ENCODE results near the gene PIEZO1. TPM values are rescaled to one million over a fixed set of nuclear protein-coding genes. Genes with fewer than 3 reads are reported as not detected.

Gene PIEZO1
- total and polyA plus RNA-seq, 9 of the 15 experiments (the other 6 are each of a cell fraction or from before 2014, with no cell fraction given), result 3.6 to 432 (median 131) TPM

DNA sequence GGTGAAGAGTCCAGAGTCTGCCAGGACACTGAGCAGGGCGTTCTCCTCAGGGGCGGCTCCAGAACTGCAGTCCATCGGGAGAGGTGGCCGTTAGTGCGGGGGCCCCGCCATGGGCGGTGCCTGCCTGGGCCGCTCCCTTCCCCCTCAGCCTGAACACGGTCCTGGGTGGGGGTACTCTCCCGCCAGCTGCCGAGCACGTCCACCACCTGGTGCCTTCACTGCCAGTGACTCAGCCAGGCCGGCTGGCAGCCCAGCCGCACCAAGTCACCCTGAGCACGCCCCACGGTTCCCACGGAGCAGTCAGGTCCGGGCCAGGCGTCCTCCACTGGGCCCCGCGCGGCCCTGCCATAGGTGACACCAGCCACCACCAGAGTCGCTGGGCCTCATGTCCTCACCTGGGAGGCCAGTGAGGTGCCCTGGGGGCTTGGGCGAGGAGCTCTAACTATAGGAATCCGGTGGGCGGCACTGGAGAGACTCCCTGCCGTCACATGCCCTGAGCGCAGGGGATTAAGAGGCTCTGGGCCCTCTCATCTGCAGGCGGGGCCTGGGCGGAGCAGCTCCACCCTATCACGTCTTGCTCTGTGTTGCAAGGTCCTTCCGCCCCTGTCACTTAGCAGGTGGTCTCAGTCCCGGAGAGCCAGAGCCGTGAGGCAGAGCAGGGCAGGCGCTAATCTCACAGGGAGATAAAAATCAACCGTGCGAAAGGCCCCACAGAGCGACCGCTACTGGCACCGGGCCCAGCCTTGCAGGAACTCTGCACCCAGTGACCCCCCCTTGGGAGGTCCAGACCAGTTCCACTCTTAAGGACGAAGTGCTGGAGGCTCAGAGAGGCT is 14.3 kb downstream of the PIEZO1 start (continued):
- TF ChIP-seq SRSF7 (optimal IDR thresholded peaks at IDR 0.05; ENCODE audit: low read depth, low read length) (no peak), HNRNPUL1 (IDR thresholded peaks at IDR 0.05; ENCODE audit: low read length) (no peak), MECOM (CRISPR knock-in tag; IDR thresholded peaks at IDR 0.05) (no peak), SMARCB1 (IDR thresholded peaks at IDR 0.05; ENCODE audit: insufficient read length, low read depth) (no peak), ZNF212 (CRISPR knock-in tag; IDR thresholded peaks at IDR 0.05) (no peak), KAT8 (IDR thresholded peaks at IDR 0.05; ENCODE audit: low read depth) (no peak), KHSRP (IDR thresholded peaks at IDR 0.05) (no peak), POLR2AphosphoS5 (IDR thresholded peaks at IDR 0.05; ENCODE audit: control insufficient read depth, insufficient read depth, low read depth, low read length) (peak; percentile 59; the same call in 1 of the 2 replicates), CREM (IDR thresholded peaks at IDR 0.05; ENCODE audit: low read depth) (no peak), GTF2E2 (tag; IDR thresholded peaks at IDR 0.05) (peak; percentile 28; the same call in 1 of the 2 replicates), MCM3 (IDR thresholded peaks at IDR 0.05) (no peak), TAF15 (IDR thresholded peaks at IDR 0.05; ENCODE audit: low read depth, low read length) (no peak), E2F5 (CRISPR knock-in tag; IDR thresholded peaks at IDR 0.05) (no peak), ZNF398 (CRISPR knock-in tag; IDR thresholded peaks at IDR 0.05) (no peak), NR2C1 (IDR thresholded peaks at IDR 0.05) (no peak), NR2C1 (tag; IDR thresholded peaks at IDR 0.05) (no peak), SMAD3 (CRISPR knock-in tag; conservative IDR thresholded peaks at IDR 0.05) (no peak), ELF2 (CRISPR knock-in tag; IDR thresholded peaks at IDR 0.05) (0 out of 2 replicates have a peak, but pooled peaks have one; percentile 54), SRSF1 (IDR thresholded peaks at IDR 0.05; ENCODE audit: low read depth, low read length) (no peak), IRF1 (CRISPR knock-in tag; IDR thresholded peaks at IDR 0.05; ENCODE audit: borderline replicate concordance) (no peak), SETDB1 (IDR thresholded peaks at IDR 0.05; ENCODE audit: low read length) (no peak), KDM2B (CRISPR knock-in tag; IDR thresholded peaks at IDR 0.05) (no peak), STAG1 (CRISPR knock-in tag; IDR thresholded peaks at IDR 0.05; ENCODE audit: borderline replicate concordance) (no peak)
- TF ChIP-seq, protein P1, sequence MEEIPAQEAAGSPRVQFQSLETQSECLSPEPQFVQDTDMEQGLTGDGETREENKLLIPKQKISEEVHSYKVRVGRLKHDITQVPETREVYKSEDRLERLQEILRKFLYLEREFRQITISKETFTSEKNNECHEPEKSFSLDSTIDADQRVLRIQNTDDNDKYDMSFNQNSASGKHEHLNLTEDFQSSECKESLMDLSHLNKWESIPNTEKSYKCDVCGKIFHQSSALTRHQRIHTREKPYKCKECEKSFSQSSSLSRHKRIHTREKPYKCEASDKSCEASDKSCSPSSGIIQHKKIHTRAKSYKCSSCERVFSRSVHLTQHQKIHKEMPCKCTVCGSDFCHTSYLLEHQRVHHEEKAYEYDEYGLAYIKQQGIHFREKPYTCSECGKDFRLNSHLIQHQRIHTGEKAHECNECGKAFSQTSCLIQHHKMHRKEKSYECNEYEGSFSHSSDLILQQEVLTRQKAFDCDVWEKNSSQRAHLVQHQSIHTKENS (CRISPR knock-in tag; IDR thresholded peaks at IDR 0.05), result no peak
- TF ChIP-seq, protein P2, sequence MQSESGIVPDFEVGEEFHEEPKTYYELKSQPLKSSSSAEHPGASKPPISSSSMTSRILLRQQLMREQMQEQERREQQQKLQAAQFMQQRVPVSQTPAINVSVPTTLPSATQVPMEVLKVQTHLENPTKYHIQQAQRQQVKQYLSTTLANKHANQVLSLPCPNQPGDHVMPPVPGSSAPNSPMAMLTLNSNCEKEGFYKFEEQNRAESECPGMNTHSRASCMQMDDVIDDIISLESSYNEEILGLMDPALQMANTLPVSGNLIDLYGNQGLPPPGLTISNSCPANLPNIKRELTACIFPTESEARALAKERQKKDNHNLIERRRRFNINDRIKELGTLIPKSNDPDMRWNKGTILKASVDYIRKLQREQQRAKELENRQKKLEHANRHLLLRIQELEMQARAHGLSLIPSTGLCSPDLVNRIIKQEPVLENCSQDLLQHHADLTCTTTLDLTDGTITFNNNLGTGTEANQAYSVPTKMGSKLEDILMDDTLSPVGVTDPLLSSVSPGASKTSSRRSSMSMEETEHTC (IDR thresholded peaks at IDR 0.05), result peak; percentile 86
